ENCODE measurements around the gene KLHL35. TPM values are rescaled to one million over a fixed set of nuclear protein-coding genes. Genes with fewer than 3 reads are reported as not detected.

Gene KLHL35
- total RNA-seq, 4 donors from 2014 or later, result 0.27 to 0.32 TPM; not detected in 2

- DNase-seq, result no peak
- intact Hi-C loops (cut with DNase I; ENCODE audit: low total_unique reads) (no loop called here), in situ Hi-C loops (cut with MboI; ENCODE audit: low pct_ligation_motif_present in 1 of 4, low pct_unique_long_range_greater_than_20kb in 1 of 4, low sequenced_read_pairs in 3 of 4) (no loop called here)
- Histone ChIP-seq H3K27ac (no peak overlapping the region), H3K27me3 (no peaks in the 10 kb centered on the region), H3K36me3 (no peaks in the 10 kb centered on the region), H3K4me1 (no peaks in the 10 kb centered on the region), H3K4me3 (no peak overlapping the region), H3K9me3 (no peaks in the 10 kb centered on the region)
- TF ChIP-seq POLR2A (IDR thresholded peaks at IDR 0.05) (no peak), POLR2AphosphoS5 (IDR thresholded peaks at IDR 0.05) (no peak), EP300 (IDR thresholded peaks at IDR 0.05; ENCODE audit: low read depth) (no peak)
- TF ChIP-seq, protein P1, sequence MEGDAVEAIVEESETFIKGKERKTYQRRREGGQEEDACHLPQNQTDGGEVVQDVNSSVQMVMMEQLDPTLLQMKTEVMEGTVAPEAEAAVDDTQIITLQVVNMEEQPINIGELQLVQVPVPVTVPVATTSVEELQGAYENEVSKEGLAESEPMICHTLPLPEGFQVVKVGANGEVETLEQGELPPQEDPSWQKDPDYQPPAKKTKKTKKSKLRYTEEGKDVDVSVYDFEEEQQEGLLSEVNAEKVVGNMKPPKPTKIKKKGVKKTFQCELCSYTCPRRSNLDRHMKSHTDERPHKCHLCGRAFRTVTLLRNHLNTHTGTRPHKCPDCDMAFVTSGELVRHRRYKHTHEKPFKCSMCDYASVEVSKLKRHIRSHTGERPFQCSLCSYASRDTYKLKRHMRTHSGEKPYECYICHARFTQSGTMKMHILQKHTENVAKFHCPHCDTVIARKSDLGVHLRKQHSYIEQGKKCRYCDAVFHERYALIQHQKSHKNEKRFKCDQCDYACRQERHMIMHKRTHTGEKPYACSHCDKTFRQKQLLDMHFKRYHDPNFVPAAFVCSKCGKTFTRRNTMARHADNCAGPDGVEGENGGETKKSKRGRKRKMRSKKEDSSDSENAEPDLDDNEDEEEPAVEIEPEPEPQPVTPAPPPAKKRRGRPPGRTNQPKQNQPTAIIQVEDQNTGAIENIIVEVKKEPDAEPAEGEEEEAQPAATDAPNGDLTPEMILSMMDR (IDR thresholded peaks at IDR 0.05), result no peak
- 82% methylated on average over 3 to 5 of the region's 7 CpGs for whole genome bisulfite sequencing, 2 donors (ENCODE audit: low coverage in 1 of 2)
Measured at GRCh38 chr11:75450236-75450635, 17.2 kb upstream of the KLHL35 start.

GRCh38 chr11:75449776-75450175, 16.8 kb upstream of the KLHL35 start:
- no peaks in the 10 kb centered on the region for H3K36me3 ChIP-seq
- no peaks in the 10 kb centered on the region for H3K27me3 ChIP-seq
- no peak for DNase-seq
- H3K27ac ChIP-seq, result no peak overlapping the region
- no peaks in the 10 kb centered on the region for H3K4me1 ChIP-seq
- H3K9me3 ChIP-seq, result no peaks in the 10 kb centered on the region
- 70 to 88% methylated on average over 4 to 11 of the region's 11 CpGs for WGBS, 2 donors (ENCODE audit: low coverage in 1 of 2)
- TF ChIP-seq EP300 (IDR thresholded peaks at IDR 0.05; ENCODE audit: low read depth), result no peak
- intact Hi-C loops (cut with DNase I; ENCODE audit: low total_unique reads), result no loop called here
- H3K4me3 ChIP-seq, result no peak overlapping the region
- in situ Hi-C loops (cut with MboI; ENCODE audit: low pct_ligation_motif_present in 1 of 4, low pct_unique_long_range_greater_than_20kb in 1 of 4, low sequenced_read_pairs in 3 of 4), result loop anchor here (5.0 to 25.0 kb wide), 3 partner anchors 83 to 88 kb away; partner anchors contain the start of gene GDPD5 (in 1 of the 4)

DNA sequence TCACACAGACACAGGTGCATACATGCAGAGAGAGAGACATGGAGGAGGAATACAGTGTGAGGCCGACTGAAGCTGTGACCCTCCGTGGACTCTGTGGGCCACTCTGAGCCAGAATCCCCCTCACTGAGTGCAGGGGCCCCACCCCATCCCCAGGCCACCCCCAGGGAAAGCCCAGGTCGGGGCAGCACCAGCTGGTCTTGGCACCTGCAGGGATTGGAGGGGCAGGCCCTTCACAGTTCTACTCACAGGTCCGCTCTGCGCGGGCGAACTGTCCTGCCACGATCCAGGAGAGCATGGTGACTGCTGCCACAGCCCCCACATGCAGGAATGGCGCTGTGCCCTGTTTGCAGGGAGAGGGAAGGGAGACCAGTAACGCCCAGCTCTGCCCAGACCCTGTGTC, 16.3 kb upstream of the KLHL35 start:
- Histone ChIP-seq H3K4me1 (no peaks in the 10 kb centered on the region), H3K4me3 (no peak overlapping the region), H3K9me3 (no peaks in the 10 kb centered on the region), H3K27ac (no peak overlapping the region), H3K36me3 (no peaks in the 10 kb centered on the region), H3K27me3 (no peaks in the 10 kb centered on the region)
- TF ChIP-seq POLR2AphosphoS5 (IDR thresholded peaks at IDR 0.05) (no peak), POLR2A (IDR thresholded peaks at IDR 0.05) (no peak), EP300 (IDR thresholded peaks at IDR 0.05; ENCODE audit: low read depth) (no peak)
- TF ChIP-seq, protein P1 (IDR thresholded peaks at IDR 0.05), result no peak
- in situ Hi-C loops (cut with MboI; ENCODE audit: low pct_ligation_motif_present in 1 of 4, low pct_unique_long_range_greater_than_20kb in 1 of 4, low sequenced_read_pairs in 3 of 4), result loop anchor here (5.0 to 25.0 kb wide), 3 partner anchors 83 to 88 kb away; partner anchors contain the start of gene GDPD5 (in 1 of the 4)
- intact Hi-C loops (cut with DNase I; ENCODE audit: low total_unique reads), result no loop called here
- DNase-seq, result no peak
- WGBS, 2 donors (ENCODE audit: low coverage in 1 of 2), result 84% methylated on average over 10 of the region's 10 CpGs; no CpG with 5 or more reads in 1 of the 2 donors

- no peak for DNase-seq
- in situ Hi-C loops (cut with MboI; ENCODE audit: low pct_ligation_motif_present in 1 of 4, low pct_unique_long_range_greater_than_20kb in 1 of 4, low sequenced_read_pairs in 3 of 4) (loop anchor here (5.0 to 25.0 kb wide), 3 partner anchors 85 to 90 kb away; partner anchors contain the start of gene GDPD5 (in 1 of the 4)), intact Hi-C loops (cut with DNase I; ENCODE audit: low total_unique reads) (loop anchor here (2.0 kb wide), 1 partner anchor 83 kb away; no protein-coding TSS in a partner anchor)
- Histone ChIP-seq H3K4me1 (no peaks in the 10 kb centered on the region), H3K4me3 (no peak overlapping the region), H3K36me3 (no peaks in the 10 kb centered on the region), H3K27me3 (no peaks in the 10 kb centered on the region), H3K27ac (no peak overlapping the region), H3K9me3 (no peaks in the 10 kb centered on the region)
- 68 to 80% methylated on average over 5 of the region's 5 CpGs for WGBS, 2 donors (ENCODE audit: low coverage in 1 of 2)
- TF ChIP-seq, protein P1 (IDR thresholded peaks at IDR 0.05), result no peak
- no peak for TF ChIP-seq POLR2A (IDR thresholded peaks at IDR 0.05)
- no peak for TF ChIP-seq EP300 (IDR thresholded peaks at IDR 0.05; ENCODE audit: low read depth)
- TF ChIP-seq POLR2AphosphoS5 (IDR thresholded peaks at IDR 0.05), result no peak
Measured at GRCh38 chr11:75447415-75447814, 14.4 kb upstream of the KLHL35 start.
